CD14-positive monocyte (primary cell): Measurements from ENCODE around the gene RPS2. TPM values are rescaled to one million over a fixed set of nuclear protein-coding genes. Genes with fewer than 3 reads are reported as not detected.

ENCODE experiments used
- DNase-seq, 3 donors: peaks; one replicate each; pipeline ENCODE4 v3.0.0-alpha.2; 2011 to 2022
- H2AFZ ChIP-seq: 2 replicates; pipeline ENCODE4 v1.6.0; 2012; ENCODE audit warnings: mild to moderate bottlenecking, low read depth, low read length, inconsistent platforms; ENCODE audit not compliant: insufficient read depth, poor library complexity, severe bottlenecking
- H3K27ac ChIP-seq, 2 donors: 1 replicate in 1 of 2; 2 replicates in 1 of 2; pipeline ENCODE4 v1.5.1; 2012 to 2013; ENCODE audit warnings: low read length in 2 of 2, control low read depth in 1 of 2, inconsistent platforms in 1 of 2, low read depth in 1 of 2, mild to moderate bottlenecking in 1 of 2
- H3K27me3 ChIP-seq, 2 donors: one replicate each; pipeline versions ENCODE4 v1.6.0 to v1.6.1; 2011 to 2013; ENCODE audit warnings: low read length in 2 of 2; ENCODE audit not compliant: control insufficient read depth in 2 of 2, insufficient read depth in 2 of 2
- H3K36me3 ChIP-seq, 2 donors: replicated peaks in 1 of 2; 1 replicate in 1 of 2; 2 replicates in 1 of 2; pipeline versions ENCODE4 v1.5.1 to v1.6.1; 2012 to 2013; ENCODE audit warnings: low read length in 2 of 2, control low read depth in 1 of 2, inconsistent platforms in 1 of 2, mild to moderate bottlenecking in 1 of 2; ENCODE audit not compliant: insufficient read depth in 2 of 2, control insufficient read depth in 1 of 2
- H3K4me1 ChIP-seq, 2 donors: 1 replicate in 1 of 2; 2 replicates in 1 of 2; pipeline versions ENCODE4 v1.5.1 to v1.6.1; 2012 to 2013; ENCODE audit warnings: low read length in 2 of 2, control low read depth in 1 of 2, inconsistent platforms in 1 of 2, mild to moderate bottlenecking in 1 of 2, moderate library complexity in 1 of 2; ENCODE audit not compliant: insufficient read depth in 2 of 2, control insufficient read depth in 1 of 2
- H3K4me2 ChIP-seq: replicated peaks from 2 replicates; pipeline ENCODE3; 2012; ENCODE audit warnings: low read length, moderate library complexity, mild to moderate bottlenecking; ENCODE audit not compliant: poor library complexity, severe bottlenecking; ENCODE audit errors: extremely low read depth
- H3K4me3 ChIP-seq, 3 experiments: fragments of 200-600 bp in 1 of 3; sonication (generic) in 1 of 3; replicated peaks in 1 of 3; 1 replicate in 2 of 3; 2 replicates in 1 of 3; pipeline ENCODE4 v1.5.1; 2011 to 2013; ENCODE audit warnings: low read length in 3 of 3, mild to moderate bottlenecking in 3 of 3, control low read depth in 2 of 3, low read depth in 2 of 3, inconsistent platforms in 1 of 3, moderate library complexity in 1 of 3
- H3K79me2 ChIP-seq: 2 replicates; pipeline ENCODE4 v1.6.0; 2012; ENCODE audit warnings: mild to moderate bottlenecking, control low read depth, inconsistent platforms, low read length, moderate library complexity; ENCODE audit not compliant: insufficient read depth
- H3K9ac ChIP-seq: 2 replicates; pipeline ENCODE4 v1.6.0; 2017; ENCODE audit warnings: low read length, mild to moderate bottlenecking; ENCODE audit not compliant: insufficient read depth, poor library complexity, severe bottlenecking
- H3K9me3 ChIP-seq, 2 donors: replicated peaks in 1 of 2; 1 replicate in 1 of 2; 2 replicates in 1 of 2; pipeline versions ENCODE4 v1.5.1 to v1.6.1; 2012 to 2013; ENCODE audit warnings: low read length in 2 of 2, control low read depth in 1 of 2; ENCODE audit not compliant: control insufficient read depth in 1 of 2, insufficient read depth in 1 of 2
- H4K20me1 ChIP-seq: 2 replicates; pipeline ENCODE4 v1.6.0; 2012; ENCODE audit warnings: mild to moderate bottlenecking, low read length, control low read depth, moderate library complexity; ENCODE audit not compliant: insufficient read depth
- H3K27ac Mint-ChIP-seq, 7 donors: one replicate each; pipeline ENCODE4 v1.8.0; 2020; ENCODE audit warnings: mild to moderate bottlenecking in 7 of 7, mixed read lengths in 7 of 7, moderate library complexity in 6 of 7, inconsistent platforms in 2 of 7
- H3K27me3 Mint-ChIP-seq, 3 donors: one replicate each; pipeline ENCODE4 v1.8.0; 2021 to 2022; ENCODE audit warnings: low read depth in 3 of 3, mild to moderate bottlenecking in 3 of 3, mixed read lengths in 3 of 3, moderate library complexity in 3 of 3, inconsistent platforms in 1 of 3
- H3K36me3 Mint-ChIP-seq, 2 donors: one replicate each; pipeline ENCODE4 v1.8.0; 2020; ENCODE audit warnings: mixed read lengths in 2 of 2, inconsistent platforms in 1 of 2, mild to moderate bottlenecking in 1 of 2
- H3K4me1 Mint-ChIP-seq: one replicate; pipeline ENCODE4 v1.8.0; 2020; ENCODE audit warnings: mild to moderate bottlenecking, mixed read lengths
- H3K4me3 Mint-ChIP-seq, 2 donors: one replicate each; pipeline ENCODE4 v1.8.0; 2020; ENCODE audit warnings: mild to moderate bottlenecking in 2 of 2, mixed read lengths in 2 of 2, moderate library complexity in 1 of 2
- H3K9me3 Mint-ChIP-seq, 7 donors: one replicate each; pipeline ENCODE4 v1.8.0; 2020 to 2022; ENCODE audit warnings: mixed read lengths in 7 of 7, mild to moderate bottlenecking in 6 of 7, moderate library complexity in 6 of 7, inconsistent platforms in 2 of 7
- WGBS: methylation state at CpG from one replicate; pipeline ENCODE4 v1.1.5; 2013; ENCODE audit warnings: missing lambda C conversion rate; ENCODE audit not compliant: insufficient coverage; 5-methylcytosine and 5-hydroxymethylcytosine counted together
- intact Hi-C, 2 donors: fragments of 100-400 bp; cut with micrococcal nuclease; formaldehyde crosslinking; loops; one replicate each; pipeline versions ENCODE4 v1.15.0 to v1.15.1; 2023
- polyA plus RNA-seq, 3 donors: library from polyadenylated mRNA; depleted of rRNA in 1 of 3; unstranded in 2 of 3; stranded (reverse) in 1 of 3; fragments of 300-500 nt in 2 of 3; fragments of >200 nt in 1 of 3; fragmentation: Illumina TruSeq in 2 of 3; gene quantifications; 1 replicate in 2 of 3; 2 replicates in 1 of 3; pipeline ENCODE4 v1.2.3, GENCODE V29; 2012 to 2021
- TF ChIP-seq, protein P1 (sequence below): fragments of 200-600 bp; IDR thresholded peaks from one replicate; pipeline ENCODE4 v1.8.0; 2022; ENCODE audit warnings: antibody characterized with exemption, mild to moderate bottlenecking

The RPS2 gene
- polyA plus RNA-seq, 3 donors, result 1,849 to 2,136 (median 1,893) TPM

- Mint-ChIP-seq H3K27me3 (peaks cover 0 to 2% (median 0%) of the 10 kb centered on the region in 3 donors), H3K4me3 (peak within 1 kb of the TSS; percentile 89 to 92), H3K27ac (peak within 1 kb of the TSS; percentile 93 to 97 (median 95)), H3K9me3 (peaks cover 0 to 2% (median 0%) of the 10 kb centered on the region in 7 donors), H3K4me1 (peaks cover 31% of the 10 kb centered on the region), H3K36me3 (peaks cover 20 to 25% of the 10 kb centered on the region in 2 donors)
- TF ChIP-seq, protein P1, sequence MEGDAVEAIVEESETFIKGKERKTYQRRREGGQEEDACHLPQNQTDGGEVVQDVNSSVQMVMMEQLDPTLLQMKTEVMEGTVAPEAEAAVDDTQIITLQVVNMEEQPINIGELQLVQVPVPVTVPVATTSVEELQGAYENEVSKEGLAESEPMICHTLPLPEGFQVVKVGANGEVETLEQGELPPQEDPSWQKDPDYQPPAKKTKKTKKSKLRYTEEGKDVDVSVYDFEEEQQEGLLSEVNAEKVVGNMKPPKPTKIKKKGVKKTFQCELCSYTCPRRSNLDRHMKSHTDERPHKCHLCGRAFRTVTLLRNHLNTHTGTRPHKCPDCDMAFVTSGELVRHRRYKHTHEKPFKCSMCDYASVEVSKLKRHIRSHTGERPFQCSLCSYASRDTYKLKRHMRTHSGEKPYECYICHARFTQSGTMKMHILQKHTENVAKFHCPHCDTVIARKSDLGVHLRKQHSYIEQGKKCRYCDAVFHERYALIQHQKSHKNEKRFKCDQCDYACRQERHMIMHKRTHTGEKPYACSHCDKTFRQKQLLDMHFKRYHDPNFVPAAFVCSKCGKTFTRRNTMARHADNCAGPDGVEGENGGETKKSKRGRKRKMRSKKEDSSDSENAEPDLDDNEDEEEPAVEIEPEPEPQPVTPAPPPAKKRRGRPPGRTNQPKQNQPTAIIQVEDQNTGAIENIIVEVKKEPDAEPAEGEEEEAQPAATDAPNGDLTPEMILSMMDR, result no peak
- peaks cover 27 to 33% of the 10 kb centered on the region in 2 donors for H3K4me1 ChIP-seq
- peak within 1 kb of the TSS; percentile 93 for H3K27ac ChIP-seq
- H3K9ac ChIP-seq, result peak within 1 kb of the TSS; percentile 95
- peaks cover 36% of the 10 kb centered on the region for H3K79me2 ChIP-seq
- intact Hi-C loops, result no loop called here
- H2AFZ ChIP-seq, result no peak within 1 kb of the TSS
- peaks cover 27% of the 10 kb centered on the region for H4K20me1 ChIP-seq
- WGBS, result 97% methylated on average over 6 of the region's 6 CpGs
- DNase-seq, result no peak
- H3K9me3 ChIP-seq, result no peaks in the 10 kb centered on the region
- peak within 1 kb of the TSS in 2 of 3 experiments; percentile 82 to 91 for H3K4me3 ChIP-seq
- peak within 1 kb of the TSS; percentile 84 for H3K4me2 ChIP-seq
- peaks cover 16 to 17% of the 10 kb centered on the region in 2 donors for H3K36me3 ChIP-seq
- H3K27me3 ChIP-seq, result no peaks in the 10 kb centered on the region
Measured at GRCh38 chr16:1966460-1966859, 1.8 kb upstream of the RPS2 start, which contains the start of gene RNF151. Gene RNF151 (plus strand): TSS chr16:1966856. CDS start chr16:1966882, 26 bp downstream.

DNA sequence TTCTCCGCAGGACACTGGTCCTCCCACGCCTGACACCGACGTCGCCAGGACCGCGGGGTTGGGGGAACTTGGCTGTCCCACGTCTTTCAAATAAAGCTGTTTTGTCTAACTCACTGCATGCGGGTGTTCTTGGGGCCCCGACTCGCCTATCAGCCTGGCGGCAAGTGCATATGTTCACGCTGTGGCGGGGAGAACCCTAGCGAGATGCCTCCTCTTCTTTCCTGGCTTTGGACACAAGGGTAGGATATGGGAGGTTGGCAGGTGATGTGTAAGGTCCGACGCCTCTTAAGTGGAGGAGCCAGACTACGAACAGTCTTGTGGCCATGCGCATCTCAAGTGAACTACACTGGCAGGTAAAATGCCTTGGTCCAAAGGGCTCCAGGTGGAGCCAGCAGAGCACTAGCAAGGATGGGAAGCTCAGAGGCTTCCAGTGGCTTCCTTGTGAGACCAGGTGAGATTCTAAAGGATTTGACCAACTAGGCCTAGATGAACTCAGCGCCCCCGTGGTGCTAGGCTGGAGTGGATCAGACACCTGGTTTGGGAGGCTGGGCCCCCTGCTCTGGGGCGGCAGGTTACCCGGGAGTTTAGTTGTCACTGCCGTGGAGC, 873 bp upstream of the RPS2 start:
- Histone ChIP-seq H4K20me1 (peaks cover 33% of the 10 kb centered on the region), H3K4me3 (peak overlapping the region; percentile 55 to 91 (median 82)), H3K27ac (peak overlapping the region; percentile 93), H3K36me3 (peaks cover 21% of the 10 kb centered on the region in 2 donors), H3K9ac (peak overlapping the region; percentile 95), H3K4me2 (peak overlapping the region; percentile 84), H3K79me2 (peaks cover 40% of the 10 kb centered on the region), H3K27me3 (no peaks in the 10 kb centered on the region), H3K4me1 (peaks cover 26 to 33% of the 10 kb centered on the region in 2 donors), H2AFZ (peak overlapping the region; percentile 75), H3K9me3 (no peaks in the 10 kb centered on the region)
- peaks cover 32% of the 10 kb centered on the region for H3K4me1 Mint-ChIP-seq
- DNase-seq, result no peak
- H3K27ac Mint-ChIP-seq, result peak overlapping the region; percentile 93 to 97 (median 95)
- peak overlapping the region; percentile 89 to 92 for H3K4me3 Mint-ChIP-seq
- peaks cover 24 to 30% of the 10 kb centered on the region in 2 donors for H3K36me3 Mint-ChIP-seq
- peaks cover 0 to 2% (median 0%) of the 10 kb centered on the region in 7 donors for H3K9me3 Mint-ChIP-seq
- WGBS, result 30% methylated on average over 21 of the region's 24 CpGs
- peaks cover 0 to 2% (median 0%) of the 10 kb centered on the region in 3 donors for H3K27me3 Mint-ChIP-seq
- intact Hi-C loops, result no loop called here
- TF ChIP-seq, protein P1, result no peak
